ENCODE results near the gene SLC51B. TPM values are rescaled to one million over a fixed set of nuclear protein-coding genes. Genes with fewer than 3 reads are reported as not detected.

Gene SLC51B
- total and polyA plus RNA-seq, 10 of the 15 experiments (the other 5 are each of a cell fraction or from before 2014, with no cell fraction given) = 0.05 to 0.17 (median 0.13) TPM; not detected in 7

DNA sequence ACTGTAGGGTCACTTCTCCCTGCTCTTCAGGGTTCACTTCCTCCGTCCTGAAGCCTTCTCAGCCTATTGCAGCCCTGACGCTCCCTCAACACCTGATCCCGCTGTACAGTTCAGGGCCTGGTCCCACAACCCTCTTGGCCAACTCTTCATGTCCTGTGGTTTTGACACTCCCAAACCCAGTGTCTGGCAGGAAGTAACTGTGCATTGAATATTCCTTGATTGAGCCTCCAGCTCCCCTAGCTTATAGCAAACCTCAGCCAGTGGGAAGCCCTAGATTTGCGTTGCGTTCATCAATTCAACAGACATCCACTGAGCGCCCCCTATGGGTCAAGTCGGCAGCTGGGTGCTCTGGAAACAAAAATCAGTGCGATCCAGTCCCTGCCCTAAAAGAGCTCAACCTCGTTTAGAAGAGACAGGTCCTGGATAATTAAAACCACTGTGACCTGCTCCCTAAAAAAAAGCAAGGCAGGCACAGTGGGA, 56.3 kb downstream of the SLC51B start (continued):
- TF ChIP-seq RAD21 (IDR thresholded peaks at IDR 0.05; ENCODE audit: insufficient read depth, low read depth, low read length) = peak; percentile 65
- no peak for TF ChIP-seq NR2C2 (IDR thresholded peaks at IDR 0.05; ENCODE audit: borderline replicate concordance, control insufficient read depth, insufficient read length, low read depth)
- TF ChIP-seq POLR2AphosphoS5 (IDR thresholded peaks at IDR 0.05; ENCODE audit: low read length) = no peak
- 0 out of 2 replicates have a peak, but pooled peaks have one; percentile 16 for TF ChIP-seq RUNX3 (IDR thresholded peaks at IDR 0.05; ENCODE audit: low read length)
- TF ChIP-seq CREB1 (IDR thresholded peaks at IDR 0.05; ENCODE audit: low read depth) = no peak
- TF ChIP-seq ZNF217 (IDR thresholded peaks at IDR 0.05) = no peak
- TF ChIP-seq SRF (IDR thresholded peaks at IDR 0.05; ENCODE audit: low read depth in 2 of 2, low read length in 2 of 2) = no peak
- no peak for TF ChIP-seq MYC (IDR thresholded peaks at IDR 0.05; ENCODE audit: insufficient read depth, insufficient read length, insufficient replicate concordance, low read length, severe bottlenecking)
- TF ChIP-seq TCF3 (IDR thresholded peaks at IDR 0.05; ENCODE audit: borderline replicate concordance, insufficient read depth, low read depth, low read length) = no peak
- no peak for TF ChIP-seq JUNB (IDR thresholded peaks at IDR 0.05)
- TF ChIP-seq, protein P1, sequence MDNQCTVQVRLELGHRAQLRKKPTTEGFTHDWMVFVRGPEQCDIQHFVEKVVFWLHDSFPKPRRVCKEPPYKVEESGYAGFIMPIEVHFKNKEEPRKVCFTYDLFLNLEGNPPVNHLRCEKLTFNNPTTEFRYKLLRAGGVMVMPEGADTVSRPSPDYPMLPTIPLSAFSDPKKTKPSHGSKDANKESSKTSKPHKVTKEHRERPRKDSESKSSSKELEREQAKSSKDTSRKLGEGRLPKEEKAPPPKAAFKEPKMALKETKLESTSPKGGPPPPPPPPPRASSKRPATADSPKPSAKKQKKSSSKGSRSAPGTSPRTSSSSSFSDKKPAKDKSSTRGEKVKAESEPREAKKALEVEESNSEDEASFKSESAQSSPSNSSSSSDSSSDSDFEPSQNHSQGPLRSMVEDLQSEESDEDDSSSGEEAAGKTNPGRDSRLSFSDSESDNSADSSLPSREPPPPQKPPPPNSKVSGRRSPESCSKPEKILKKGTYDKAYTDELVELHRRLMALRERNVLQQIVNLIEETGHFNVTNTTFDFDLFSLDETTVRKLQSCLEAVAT (IDR thresholded peaks at IDR 0.05) = no peak
- TF ChIP-seq ZSCAN29 (IDR thresholded peaks at IDR 0.05) = no peak
- TF ChIP-seq FOXK2 (IDR thresholded peaks at IDR 0.05) = no peak
- TF ChIP-seq, protein P2, sequence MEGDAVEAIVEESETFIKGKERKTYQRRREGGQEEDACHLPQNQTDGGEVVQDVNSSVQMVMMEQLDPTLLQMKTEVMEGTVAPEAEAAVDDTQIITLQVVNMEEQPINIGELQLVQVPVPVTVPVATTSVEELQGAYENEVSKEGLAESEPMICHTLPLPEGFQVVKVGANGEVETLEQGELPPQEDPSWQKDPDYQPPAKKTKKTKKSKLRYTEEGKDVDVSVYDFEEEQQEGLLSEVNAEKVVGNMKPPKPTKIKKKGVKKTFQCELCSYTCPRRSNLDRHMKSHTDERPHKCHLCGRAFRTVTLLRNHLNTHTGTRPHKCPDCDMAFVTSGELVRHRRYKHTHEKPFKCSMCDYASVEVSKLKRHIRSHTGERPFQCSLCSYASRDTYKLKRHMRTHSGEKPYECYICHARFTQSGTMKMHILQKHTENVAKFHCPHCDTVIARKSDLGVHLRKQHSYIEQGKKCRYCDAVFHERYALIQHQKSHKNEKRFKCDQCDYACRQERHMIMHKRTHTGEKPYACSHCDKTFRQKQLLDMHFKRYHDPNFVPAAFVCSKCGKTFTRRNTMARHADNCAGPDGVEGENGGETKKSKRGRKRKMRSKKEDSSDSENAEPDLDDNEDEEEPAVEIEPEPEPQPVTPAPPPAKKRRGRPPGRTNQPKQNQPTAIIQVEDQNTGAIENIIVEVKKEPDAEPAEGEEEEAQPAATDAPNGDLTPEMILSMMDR (IDR thresholded peaks at IDR 0.05 in 2 of 3, conservative IDR thresholded peaks at IDR 0.05 in 1 of 3; ENCODE audit: control insufficient read depth in 2 of 3, extremely low read depth in 1 of 3, insufficient read depth in 1 of 3, low read depth in 3 of 3, low read length in 3 of 3) = peak; percentile 55 to 76 (median 72)
- TF ChIP-seq, protein P3, sequence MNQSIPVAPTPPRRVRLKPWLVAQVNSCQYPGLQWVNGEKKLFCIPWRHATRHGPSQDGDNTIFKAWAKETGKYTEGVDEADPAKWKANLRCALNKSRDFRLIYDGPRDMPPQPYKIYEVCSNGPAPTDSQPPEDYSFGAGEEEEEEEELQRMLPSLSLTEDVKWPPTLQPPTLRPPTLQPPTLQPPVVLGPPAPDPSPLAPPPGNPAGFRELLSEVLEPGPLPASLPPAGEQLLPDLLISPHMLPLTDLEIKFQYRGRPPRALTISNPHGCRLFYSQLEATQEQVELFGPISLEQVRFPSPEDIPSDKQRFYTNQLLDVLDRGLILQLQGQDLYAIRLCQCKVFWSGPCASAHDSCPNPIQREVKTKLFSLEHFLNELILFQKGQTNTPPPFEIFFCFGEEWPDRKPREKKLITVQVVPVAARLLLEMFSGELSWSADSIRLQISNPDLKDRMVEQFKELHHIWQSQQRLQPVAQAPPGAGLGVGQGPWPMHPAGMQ (IDR thresholded peaks at IDR 0.05; ENCODE audit: borderline replicate concordance) = no peak
- no peak for TF ChIP-seq EP300 (IDR thresholded peaks at IDR 0.05; ENCODE audit: borderline replicate concordance in 1 of 2, control insufficient read depth in 1 of 2, low read depth in 2 of 2, low read length in 2 of 2)
